HG03439 (cell line): Measurements from ENCODE around the gene TMEM35B.
"Not testable (repeated sequence)": the region's sequence is repeated elsewhere in the genome, so short reads cannot be mapped to it uniquely, and the experiment has no call there.

Experiments used
- ATAC-seq: cut with Tn5 transposase; IDR thresholded peaks from one replicate; pipeline ENCODE4 v1.9.1; 2021; ENCODE audit warnings: mild to moderate bottlenecking, moderate library complexity; ENCODE audit not compliant: unreplicated experiment

TMEM35B gene

DNA sequence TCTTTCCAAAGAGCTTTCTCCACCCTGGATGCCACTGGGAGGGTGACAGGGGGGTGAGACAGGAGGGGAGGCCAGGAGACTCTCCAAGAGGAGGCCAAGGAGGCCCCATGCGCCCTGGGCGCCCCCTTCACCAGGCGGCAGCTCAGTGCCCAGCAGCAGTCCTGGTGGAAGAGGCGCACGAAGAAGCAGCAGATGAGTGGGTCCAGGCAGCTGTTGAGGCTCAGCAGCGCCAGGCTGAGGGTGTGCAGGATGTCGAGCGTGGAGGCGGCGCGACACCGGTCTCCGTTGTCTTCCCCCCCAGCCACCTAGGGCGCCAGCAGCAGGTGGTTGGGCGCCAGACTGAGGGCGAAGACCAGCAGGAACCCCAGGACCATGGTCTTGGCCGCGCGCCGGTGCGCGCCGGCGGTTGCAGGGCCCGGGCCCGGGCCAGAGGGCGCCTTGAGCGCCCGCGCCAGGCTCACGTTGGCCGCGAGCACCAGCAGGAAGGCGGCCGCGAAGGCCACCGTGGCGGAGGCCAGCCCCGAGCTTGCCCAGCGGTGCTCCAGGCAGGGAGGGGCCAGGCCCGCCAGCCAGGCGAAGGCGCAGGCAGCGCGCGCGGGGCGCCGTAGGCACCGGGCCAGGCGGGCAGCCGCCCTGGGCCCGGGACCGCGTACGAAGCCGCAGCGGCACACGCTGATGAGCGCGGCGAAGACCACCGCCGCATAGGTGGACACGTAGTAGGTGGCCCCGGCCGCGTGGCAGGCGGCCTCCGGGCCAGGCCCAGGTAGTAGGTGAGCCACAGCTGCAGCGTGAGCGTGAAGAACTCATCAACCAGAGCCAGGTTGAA, 8.6 kb downstream of the TMEM35B start:
- ATAC-seq: no peak

DNA sequence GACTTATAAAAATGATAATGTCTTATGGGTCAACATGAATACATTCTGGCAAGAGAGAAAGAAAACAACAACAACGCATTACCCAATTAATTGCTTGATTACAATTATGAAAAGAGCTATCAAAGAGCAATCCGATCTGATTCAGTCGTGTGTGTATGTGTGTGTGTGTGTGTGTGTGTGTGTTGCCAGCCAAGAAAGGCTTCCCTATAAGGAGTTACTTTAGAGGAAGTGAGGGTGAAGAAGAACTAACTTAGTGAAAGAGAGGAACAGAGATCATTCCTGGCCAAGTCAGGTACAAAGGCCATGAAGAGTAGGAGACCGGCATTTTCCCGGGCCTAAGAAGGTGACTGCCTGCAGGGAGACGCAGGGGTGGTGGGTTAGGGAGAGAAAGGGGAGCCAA, 9.4 kb downstream of the TMEM35B start:
- ATAC-seq: no peak

DNA sequence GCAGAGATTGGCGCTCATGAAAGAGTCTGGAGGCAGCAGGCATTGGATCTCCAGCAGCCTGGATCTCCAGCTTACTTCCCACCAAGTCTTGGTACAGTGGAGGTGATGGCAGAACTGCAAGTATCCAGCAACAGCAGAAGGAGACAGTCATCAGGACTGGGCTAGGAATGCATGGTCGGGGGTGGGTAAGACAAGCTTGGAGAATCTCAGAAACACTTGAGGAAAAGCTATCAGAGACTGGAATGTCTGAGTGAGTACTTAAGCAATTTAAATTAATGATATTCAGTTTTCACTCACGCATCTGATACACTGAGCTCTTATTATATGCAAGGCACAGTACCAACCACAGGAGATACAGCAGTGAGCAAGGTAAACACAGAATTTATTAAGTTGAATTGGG, 9.8 kb downstream of the TMEM35B start:
- ATAC-seq: no peak

DNA sequence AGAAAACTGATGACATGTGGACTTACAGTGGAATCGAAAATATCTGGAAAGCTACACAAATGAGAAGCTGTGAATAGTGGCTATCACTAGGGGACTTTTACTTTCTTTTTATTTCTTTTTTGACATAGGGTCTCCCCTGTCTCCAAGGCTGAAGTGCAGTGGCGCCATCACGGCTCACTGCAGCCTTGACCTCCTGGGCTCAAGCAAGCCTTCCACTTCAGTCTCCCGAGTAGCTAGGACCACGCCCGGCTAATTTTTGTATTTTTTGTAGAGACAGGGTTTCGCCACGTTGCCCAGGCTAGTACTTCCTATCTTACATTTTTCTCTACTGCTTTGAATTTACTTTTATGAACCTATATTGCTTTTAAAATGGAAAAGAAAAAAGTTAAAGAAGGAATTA, 10.5 kb downstream of the TMEM35B start:
- no peak for ATAC-seq

DNA sequence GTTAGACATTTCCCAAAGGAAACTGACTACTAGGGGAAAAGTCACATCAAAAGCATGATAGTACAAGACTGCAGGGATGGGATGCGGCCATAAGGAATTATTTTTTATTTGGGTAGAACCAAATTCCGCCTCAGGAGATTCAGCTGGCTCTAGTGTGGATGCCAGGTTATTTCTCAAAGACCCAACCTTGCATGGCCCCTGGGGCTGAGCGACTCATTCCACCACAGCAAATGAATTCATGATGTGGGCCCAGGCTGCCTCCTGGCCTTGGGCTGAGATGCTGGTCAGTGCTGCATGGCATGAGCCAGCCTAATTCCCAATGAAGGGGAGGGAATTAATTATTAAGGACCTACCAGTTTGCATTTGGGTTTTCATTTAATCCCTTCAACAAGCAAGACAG, 11.8 kb downstream of the TMEM35B start:
- ATAC-seq: no peak

DNA sequence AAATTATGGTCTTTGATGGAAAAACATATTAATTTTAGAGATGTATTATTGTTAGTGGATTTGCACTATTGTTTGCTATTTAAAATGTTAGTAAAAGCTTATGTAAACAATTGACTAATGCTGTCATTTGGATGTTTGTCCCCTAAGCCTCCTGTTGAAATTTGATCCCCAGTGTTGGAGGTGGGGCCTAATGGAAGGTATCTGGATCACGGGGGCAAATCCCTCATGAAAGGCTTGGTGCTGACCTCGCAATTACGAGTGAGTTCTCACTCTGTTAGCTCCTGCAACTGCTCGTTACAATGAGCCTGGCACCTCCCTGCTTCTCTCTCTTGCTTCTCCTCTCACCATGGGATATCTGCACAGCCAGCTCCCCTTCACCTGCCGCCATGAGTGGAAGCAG, 14.3 kb downstream of the TMEM35B start:
- ATAC-seq: no peak

DNA sequence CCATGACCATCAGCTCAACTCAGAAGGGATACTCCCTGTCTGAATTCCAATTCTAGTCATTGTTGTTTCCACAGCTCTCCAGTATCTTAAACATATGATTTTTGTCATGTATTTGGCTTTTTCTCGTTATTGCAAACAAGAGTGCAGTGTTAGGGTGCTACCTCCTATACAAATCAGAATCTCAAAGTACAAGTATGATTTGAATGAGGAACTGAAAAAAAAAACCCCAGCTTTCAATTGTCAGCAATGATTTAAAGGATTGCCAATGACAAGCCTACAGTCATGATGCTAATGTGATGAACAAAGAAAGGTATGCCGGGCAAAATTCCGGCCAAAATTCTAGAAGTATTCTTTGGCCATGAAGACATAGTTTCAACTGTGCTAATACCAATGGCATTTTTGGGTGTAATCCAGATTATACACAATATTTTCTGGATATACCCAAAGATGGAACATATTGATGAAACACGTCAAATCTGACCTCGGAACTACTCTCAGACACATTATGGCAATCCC, 14.9 kb downstream of the TMEM35B start:
- ATAC-seq: no peak

DNA sequence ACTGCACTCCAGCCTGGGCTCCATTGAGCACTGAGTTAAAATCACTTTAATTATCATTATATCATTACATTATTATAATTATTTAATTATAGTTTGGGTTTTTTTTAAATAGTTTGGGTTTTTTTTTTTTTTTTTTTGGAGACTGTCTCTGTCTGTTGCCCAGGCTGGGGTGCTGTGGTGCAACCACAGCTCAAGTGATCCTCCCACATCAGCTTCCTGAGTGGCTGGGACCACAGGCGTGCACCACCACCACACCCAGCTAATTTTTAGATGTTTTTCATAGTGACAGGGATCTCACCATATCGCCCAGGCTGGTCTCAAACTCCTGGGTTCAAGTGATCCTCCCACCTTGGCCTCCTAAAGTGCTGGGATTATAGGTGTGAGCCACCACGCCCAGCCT, 16.9 kb downstream of the TMEM35B start:
- ATAC-seq: not testable (repeated sequence)

DNA sequence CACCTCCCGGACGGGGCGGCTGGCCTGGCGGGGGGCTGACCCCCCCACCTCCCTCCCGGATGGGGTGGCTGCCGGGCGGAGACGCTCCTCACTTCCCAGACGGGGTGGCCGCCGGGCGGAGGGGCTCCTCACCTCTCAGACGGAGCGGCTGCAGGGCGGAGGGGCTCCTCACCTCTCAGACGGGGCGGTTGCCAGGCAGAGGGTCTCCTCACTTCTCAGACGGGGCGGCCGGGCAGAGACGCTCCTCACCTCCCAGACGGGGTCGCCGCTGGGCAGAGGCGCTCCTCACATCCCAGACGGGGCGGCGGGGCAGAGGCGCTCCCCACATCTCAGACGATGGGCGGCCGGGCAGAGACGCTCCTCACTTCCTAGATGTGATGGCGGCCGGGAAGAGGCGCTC, 17.5 kb downstream of the TMEM35B start:
- ATAC-seq: not testable (repeated sequence)

DNA sequence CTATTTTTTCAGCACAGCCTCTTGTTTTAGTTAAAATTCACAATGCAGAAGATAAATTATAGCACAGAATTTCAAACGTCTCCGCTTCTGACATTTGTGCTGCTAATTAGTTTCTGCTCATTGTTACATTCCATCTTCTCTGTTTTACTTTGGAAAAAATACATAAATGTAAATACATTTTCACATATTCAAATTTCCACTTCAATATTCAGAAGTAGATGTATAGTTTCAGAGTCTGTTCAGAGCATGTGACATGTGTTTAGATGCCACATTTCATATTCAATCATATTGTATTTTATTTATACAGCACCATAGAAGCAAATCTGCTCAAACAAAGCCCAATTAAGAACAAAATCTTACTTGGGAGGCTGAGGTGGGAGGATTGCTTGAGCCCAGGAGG, 19.6 kb downstream of the TMEM35B start:
- ATAC-seq: no peak

DNA sequence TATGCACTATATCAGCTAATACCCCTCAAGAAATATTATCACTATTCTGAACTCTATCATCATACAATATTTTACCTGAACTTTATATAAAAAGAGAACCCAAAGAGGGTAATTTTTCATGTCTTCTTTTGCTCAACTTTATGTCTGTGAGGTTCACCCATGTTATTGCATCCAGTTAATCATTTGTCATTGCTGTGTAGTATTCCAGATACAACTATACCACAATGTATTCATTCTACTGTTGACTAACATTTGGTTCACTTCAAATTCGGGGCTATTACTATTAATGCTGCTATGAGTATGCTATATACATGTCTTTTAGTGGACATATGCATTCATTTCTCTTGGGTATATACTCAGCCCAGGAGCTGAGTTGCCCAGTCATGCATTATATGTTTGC, 34.7 kb downstream of the TMEM35B start:
- ATAC-seq: no peak

DNA sequence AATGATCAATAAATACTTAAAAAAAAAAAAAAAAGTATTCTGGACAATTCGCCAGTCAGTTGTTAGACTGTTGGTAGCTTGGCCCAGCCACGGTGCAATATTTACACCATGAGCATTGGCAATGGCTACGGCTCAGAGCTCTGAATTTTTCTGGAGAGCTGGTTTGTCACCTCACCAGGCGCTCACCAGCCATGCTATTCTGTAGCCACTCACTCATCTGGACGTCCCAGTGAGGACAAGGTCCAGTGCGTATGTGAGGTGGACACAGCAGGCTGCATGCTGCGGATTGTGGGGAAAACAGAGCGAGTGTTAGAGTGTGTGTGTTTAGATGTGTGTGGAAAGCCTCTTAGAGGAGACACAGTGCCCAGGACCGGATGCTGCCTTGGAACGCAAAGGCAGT, 36.4 kb downstream of the TMEM35B start:
- ATAC-seq: not testable (repeated sequence)

DNA sequence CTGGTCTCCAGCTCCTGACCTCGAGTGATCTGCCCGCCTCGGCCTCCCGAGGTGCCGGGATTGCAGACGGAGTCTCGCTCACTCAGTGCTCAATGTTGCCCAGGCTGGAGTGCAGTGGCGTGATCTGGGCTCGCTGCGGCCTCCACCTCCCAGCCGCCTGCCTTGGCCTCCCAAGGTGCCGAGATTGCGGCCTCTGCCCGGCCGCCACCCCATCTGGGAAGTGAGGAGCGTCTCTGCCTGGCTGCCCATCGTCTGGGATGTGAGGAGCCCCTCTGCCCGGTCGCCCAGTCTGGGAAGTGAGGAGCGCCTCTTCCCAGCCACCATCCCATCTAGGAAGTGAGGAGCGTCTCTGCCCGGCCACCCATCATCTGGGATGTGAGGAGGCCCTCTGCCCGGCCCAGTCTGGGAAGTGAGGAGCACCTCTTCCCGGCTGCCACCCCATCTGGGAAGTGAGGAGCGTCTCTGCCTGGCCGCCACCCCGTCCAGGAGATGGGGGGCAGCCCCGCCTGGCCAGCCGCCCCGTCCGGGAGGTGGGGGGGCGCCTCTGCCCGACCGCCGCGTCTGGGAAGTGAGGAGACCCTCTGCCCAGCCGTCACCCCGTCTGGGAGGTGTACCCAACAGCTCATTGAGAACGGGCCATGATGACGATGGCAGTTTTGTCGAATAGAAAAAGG, 37.4 kb downstream of the TMEM35B start:
- ATAC-seq: not testable (repeated sequence)

DNA sequence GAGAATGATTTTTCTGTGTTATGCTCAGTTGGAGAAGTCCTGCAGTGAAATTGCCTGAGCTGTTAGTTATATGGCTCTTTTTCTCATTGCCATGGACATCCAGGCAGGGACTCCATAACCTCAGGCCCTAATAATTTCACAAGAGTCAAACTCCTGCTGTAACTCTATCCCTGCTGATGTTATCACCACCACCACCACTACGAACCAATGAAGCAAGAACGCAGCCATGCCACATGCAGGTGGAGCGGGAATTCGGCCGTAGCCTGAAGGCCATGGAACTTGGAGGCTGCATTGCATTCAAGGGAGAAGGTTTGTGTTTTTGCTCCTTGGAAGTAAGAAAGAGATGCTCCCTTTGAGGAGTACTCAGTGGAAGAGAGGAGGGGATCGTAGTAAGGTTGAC, 38.9 kb downstream of the TMEM35B start:
- ATAC-seq: no peak

DNA sequence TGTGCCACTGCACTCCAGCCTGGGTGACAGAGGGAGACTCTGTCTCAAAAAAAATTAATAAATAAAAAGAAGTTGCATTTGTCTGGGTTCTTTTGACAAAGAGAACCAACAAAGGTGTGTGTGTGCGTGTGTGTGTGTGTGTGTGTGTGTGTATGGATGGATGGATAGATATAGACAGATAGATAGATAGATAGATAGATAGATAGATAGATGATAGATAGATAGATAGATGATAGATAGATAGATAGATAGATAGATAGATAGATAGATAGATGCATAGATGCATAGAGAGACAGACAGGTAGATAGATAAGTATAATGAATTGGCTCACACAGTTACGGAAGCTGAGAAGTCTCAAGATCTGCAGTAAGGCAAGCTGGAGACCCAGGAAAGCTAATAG, 43.3 kb downstream of the TMEM35B start:
- not testable (repeated sequence) for ATAC-seq
